HCEC 1CT (cell line): ENCODE measurements around the gene MYBPHL.

ENCODE experiments used
- DNase-seq: peaks from one replicate; pipeline ENCODE4 v3.0.0-alpha.2; 2017

MYBPHL gene, protein sequence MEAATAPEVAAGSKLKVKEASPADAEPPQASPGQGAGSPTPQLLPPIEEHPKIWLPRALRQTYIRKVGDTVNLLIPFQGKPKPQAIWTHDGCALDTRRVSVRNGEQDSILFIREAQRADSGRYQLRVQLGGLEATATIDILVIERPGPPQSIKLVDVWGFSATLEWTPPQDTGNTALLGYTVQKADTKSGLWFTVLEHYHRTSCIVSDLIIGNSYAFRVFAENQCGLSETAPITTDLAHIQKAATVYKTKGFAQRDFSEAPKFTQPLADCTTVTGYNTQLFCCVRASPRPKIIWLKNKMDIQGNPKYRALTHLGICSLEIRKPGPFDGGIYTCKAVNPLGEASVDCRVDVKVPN

GRCh38 chr1:109306832-109307273, at the start of gene MYBPHL:
MYBPHL (minus strand) TSS chr1:109307011; CDS start chr1:109306991, 20 bp downstream.
- DNase-seq = no peak

DNA sequence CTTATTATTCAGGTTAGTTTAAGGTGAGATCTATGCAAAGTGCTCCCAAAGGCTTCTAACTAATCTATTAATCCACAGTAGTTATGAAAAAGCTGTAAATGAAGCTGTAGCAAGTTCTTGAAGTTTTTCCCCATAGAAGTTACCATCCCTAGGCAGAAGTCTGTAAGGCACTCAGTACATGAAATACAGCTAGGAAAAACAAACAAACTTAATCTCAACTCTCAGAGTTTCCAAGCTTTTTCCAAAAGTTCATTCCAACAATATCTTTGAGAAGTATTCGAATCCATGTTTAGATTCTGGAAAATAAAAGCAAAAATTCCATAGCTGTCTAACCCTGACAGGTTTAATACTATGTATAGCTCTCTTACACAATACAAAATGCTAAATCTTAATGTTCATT, 49.7 kb upstream of the MYBPHL start:
- DNase-seq = no peak

GRCh38 chr1:109354929-109355328, 48.1 kb upstream of the MYBPHL start:
- no peak for DNase-seq

DNA sequence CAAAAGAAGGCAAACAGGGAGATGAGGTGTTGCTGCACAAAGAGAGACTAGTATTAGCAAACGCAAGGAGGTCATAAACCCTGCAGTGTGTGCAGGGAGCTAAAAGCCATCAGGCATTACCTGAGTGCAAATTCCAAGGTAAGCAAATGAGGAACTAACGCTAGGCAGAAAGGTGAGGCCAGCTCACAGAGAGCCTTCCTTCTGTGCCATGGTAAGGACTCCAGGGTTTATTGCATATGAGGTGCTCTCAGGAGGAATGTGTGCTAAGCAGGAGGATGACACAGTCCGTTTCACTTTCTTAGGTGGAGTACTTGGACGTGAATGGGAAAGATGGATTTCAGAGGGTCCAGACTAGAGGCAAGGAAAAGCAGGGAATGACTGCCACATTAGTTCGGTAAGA, 44.6 kb upstream of the MYBPHL start:
- no peak for DNase-seq

DNA sequence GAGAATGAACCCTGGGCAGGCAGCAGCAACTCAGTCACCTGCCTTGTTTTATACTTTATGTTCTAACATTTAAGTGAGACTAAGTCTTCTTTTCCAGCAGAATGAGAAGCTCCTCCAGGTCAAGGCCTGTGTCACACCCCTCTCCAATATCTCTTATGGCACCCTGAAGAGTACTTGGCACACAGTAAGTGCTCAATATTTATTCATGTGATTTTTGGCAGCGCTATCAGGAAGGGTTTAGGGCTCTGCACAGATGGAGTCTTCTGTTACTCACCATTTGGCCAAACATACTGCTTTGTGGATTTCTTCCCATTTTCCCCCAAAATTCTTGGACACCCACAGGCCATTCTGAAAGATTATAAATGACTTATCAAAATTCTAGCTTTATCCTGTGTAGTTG, 43.8 kb upstream of the MYBPHL start:
- no peak for DNase-seq

DNA sequence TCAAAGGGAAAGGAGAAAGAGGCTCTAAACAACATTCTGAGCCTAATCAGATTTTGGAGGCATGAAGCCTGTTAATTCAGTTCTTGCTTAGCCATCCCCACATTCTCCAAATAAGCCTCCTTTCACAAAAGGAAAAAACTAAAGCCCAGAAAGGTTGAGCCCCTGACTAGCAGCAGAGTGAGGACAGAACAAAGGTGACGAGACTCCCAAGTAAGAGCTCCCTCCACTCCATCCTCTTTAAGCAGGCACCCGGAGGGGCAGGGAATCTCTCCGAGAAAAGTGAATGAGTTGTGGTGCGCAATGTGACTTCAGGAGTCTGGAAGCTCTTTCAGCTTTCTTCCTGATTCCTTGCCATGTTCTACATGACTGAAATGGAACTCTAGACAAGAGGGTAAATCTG, 43.4 kb upstream of the MYBPHL start:
- DNase-seq = no peak

DNA sequence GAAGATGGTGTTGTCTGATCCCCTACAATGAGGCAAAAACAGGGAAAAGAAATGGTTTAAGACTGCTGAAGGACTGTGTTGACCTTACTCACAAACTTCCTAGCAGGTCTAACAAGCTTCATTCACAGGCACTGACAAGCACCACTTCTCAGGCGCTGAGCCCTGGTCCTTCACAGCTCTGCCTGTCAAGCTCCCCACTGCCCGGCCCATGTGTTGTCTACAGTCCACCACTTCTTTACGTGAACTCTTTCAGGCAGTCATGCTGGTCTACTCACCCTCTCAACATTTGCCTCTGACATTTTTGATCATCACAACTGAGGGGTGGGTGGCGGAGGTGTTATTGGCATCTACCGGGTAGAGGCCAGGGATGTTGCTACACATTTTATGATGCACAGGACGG, 40.7 kb upstream of the MYBPHL start:
- no peak for DNase-seq

- DNase-seq = no peak
Observed at GRCh38 chr1:109341944-109342930, 35.4 kb upstream of the MYBPHL start.

- no peak for DNase-seq
Observed at GRCh38 chr1:109338608-109339007, 31.8 kb upstream of the MYBPHL start.

DNA sequence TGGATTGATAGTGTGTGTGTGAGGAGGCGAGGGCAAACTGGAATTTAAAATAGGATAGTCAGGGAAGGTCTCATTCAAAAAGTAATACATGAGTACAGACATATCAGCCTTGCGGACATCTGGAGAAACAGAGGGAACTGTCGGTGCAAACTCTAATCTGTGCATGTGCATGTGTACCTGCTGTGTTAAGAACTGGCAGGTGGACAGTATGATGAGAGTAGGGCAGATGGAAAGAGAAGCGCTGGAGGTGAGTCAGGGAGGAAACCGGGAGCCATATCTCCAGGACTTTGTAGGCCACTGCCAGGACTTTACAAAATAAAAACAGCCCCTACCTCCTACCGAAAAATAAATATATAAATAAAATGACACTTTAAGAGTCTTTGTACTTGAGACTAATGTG, 31.3 kb upstream of the MYBPHL start:
- DNase-seq = no peak

DNA sequence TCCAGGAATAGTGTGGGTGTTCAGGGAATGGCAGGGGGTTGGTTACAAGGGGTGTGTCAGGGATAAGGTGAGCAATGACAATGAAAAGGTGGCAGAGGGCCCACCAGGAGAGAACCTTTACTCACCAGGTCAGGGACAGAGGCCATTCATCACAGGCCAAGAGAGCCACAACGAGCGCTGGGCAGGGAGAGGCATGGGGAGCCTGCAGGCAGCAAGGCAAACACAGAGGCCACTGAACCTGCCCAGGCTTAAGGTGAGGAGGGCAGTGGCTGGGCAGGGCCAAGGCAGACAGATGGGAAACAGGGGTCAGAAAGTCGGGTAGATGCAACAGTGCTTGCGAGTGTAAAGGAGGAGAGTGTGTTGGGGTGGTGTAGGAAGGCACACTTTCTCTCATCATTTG, 28.3 kb upstream of the MYBPHL start:
- DNase-seq = no peak

DNA sequence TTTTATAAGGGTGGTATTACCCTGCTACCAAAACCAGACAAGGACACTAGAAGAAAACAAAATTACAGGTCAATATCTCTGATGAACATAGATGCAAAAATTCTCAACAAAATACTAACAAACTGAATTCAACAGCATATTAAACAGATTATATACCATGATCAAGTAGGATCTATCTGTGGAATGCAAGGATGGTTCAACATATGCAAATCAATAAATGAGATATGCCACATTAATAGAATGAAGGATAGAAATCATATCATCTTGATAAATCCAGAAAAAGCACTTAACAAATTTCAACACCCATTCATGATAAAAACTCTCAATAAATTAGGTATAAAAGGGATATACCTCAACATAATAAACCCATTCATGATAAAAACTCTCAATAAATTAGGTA, 24.3 kb upstream of the MYBPHL start:
- no peak for DNase-seq

GRCh38 chr1:109327285-109327684, 20.5 kb upstream of the MYBPHL start:
- DNase-seq = no peak

DNA sequence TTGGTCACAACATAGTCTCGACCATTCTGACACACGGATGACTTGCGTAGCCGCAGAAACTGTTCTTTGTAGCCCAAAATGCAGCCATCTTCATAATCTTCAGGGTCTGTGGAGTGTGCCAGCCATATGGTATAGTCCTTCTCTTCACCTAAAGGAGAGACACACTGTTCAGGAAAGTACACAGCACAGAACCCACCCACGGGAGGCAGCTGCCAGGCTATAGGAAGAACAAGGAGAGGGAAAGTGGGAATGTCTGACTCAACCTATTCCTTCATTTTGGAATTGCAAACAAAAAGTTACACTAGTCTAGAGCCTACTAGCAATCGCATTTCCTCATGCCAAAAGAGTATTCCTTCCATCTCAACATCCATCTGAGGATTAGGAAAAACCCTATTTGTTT, 16.2 kb upstream of the MYBPHL start:
- DNase-seq = no peak

DNA sequence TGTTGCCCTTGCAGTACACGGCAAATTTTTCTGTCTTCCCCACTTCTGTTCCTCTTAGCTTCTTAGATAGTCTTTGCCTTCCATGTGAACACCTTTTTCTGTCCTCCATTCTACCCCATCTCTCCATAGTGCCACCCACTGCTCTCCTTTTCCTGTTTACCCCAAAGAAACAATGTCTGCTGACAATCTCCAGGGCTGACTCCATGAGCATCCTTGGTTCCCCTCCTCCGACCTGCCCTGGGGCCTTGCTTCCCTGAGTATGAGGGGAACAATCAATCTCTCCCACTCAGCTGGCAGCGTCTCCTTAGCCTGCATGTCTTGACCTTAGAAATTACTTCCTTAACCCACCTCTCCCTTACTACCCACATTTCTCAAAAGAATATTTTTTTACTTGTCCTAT, 12.3 kb upstream of the MYBPHL start:
- no peak for DNase-seq

DNA sequence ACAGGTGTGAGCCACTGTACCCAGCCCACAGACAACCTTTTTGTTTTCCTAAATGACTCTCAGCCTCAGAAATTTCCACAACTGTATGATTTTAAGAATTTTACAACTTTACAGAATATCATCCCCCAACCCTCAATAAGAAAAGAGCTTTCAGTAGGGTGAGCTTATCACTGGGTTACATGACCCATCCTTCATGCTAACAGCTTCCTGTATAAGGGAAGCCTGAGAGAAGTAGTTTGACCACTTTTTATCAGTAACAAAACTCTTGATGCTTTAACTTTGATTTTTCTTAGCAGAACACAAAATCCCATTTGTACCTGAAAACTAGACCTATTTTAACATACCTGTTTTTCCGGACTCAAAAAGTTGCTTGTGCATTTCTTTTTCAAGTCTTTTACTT, 9.7 kb upstream of the MYBPHL start:
- no peak for DNase-seq

GRCh38 chr1:109315288-109315687, 8.5 kb upstream of the MYBPHL start:
- DNase-seq = no peak

GRCh38 chr1:109314795-109315194, 8.0 kb upstream of the MYBPHL start:
- DNase-seq = no peak

- no peak for DNase-seq
Observed at GRCh38 chr1:109312978-109313775, 6.4 kb upstream of the MYBPHL start.

- DNase-seq = no peak
Observed at GRCh38 chr1:109312246-109312645, 5.4 kb upstream of the MYBPHL start.

GRCh38 chr1:109309347-109309746, 2.5 kb upstream of the MYBPHL start:
- DNase-seq = no peak

GRCh38 chr1:109307274-109308021, 637 bp upstream of the MYBPHL start:
- no peak for DNase-seq
